Lung (tissue), 16 donors: ENCODE results near the gene ZNF281. TPM values are rescaled to one million over a fixed set of nuclear protein-coding genes. Genes with fewer than 3 reads are reported as not detected.

Source experiments
- ATAC-seq: fragments of 200-7000 bp; cut with Tn5 transposase; one replicate; pipeline ENCODE4 v1.9.1; 2020; ENCODE audit warnings: moderate number of reproducible peaks; ENCODE audit not compliant: insufficient read depth, low FRiP score
- DNase-seq, 3 donors: peaks; one replicate each; pipeline ENCODE4 v3.0.0-alpha.2; 2013 to 2017
- H3K27ac ChIP-seq, 2 donors: one replicate each; pipeline ENCODE4 v1.5.1; 2013; ENCODE audit warnings: mild to moderate bottlenecking in 2 of 2, moderate library complexity in 2 of 2, control low read depth in 1 of 2, inconsistent platforms in 1 of 2, low read depth in 1 of 2, low read length in 1 of 2
- H3K27me3 ChIP-seq, 3 donors: one replicate each; pipeline ENCODE4 v1.5.1; 2013; ENCODE audit warnings: low read length in 2 of 3; ENCODE audit not compliant: control insufficient read depth in 3 of 3, insufficient read depth in 3 of 3
- H3K36me3 ChIP-seq, 4 donors: one replicate each; pipeline ENCODE4 v1.5.1; 2013; ENCODE audit warnings: low read length in 4 of 4, mild to moderate bottlenecking in 1 of 4, moderate library complexity in 1 of 4; ENCODE audit not compliant: control insufficient read depth in 4 of 4, insufficient read depth in 4 of 4
- H3K4me1 ChIP-seq, 5 donors: one replicate each; pipeline ENCODE4 v1.5.1; 2013; ENCODE audit warnings: low read length in 5 of 5, mild to moderate bottlenecking in 2 of 5, moderate library complexity in 1 of 5; ENCODE audit not compliant: control insufficient read depth in 5 of 5, insufficient read depth in 5 of 5
- H3K4me3 ChIP-seq: one replicate; pipeline ENCODE4 v1.5.1; 2013; ENCODE audit warnings: mild to moderate bottlenecking, control low read depth, moderate library complexity
- H3K9ac ChIP-seq, 2 donors: one replicate each; pipeline ENCODE4 v1.5.1; 2013; ENCODE audit warnings: low read length in 2 of 2, control low read depth in 1 of 2; ENCODE audit not compliant: insufficient read depth in 1 of 2
- H3K9me3 ChIP-seq, 4 donors: one replicate each; pipeline ENCODE4 v1.5.1; 2013; ENCODE audit warnings: low read length in 3 of 4, mild to moderate bottlenecking in 1 of 4, moderate library complexity in 1 of 4; ENCODE audit not compliant: control insufficient read depth in 4 of 4, insufficient read depth in 3 of 4
- CTCF ChIP-seq: IDR thresholded peaks from 2 replicates; pipeline ENCODE4 v1.5.1; 2012; ENCODE audit warnings: mild to moderate bottlenecking; ENCODE audit errors: control extremely low read depth, extremely low read depth
- WGBS, 2 donors: extraction: QIAGEN DNeasy Blood & Tissue Kit; methylation state at CpG; one replicate each; pipeline ENCODE4 v1.1.7; 2013; 5-methylcytosine and 5-hydroxymethylcytosine counted together
- long read RNA-seq, 5 donors: transcript quantifications; one replicate each; lab custom pipeline, GENCODE V29; 2026
- polyA plus RNA-seq, 2 donors: library from polyadenylated mRNA; stranded (reverse); fragments of 200-250 nt; gene quantifications; one replicate each; pipeline ENCODE4 v1.2.1, GENCODE V29; 2013
- total RNA-seq, 2 donors: library from RNA; depleted of rRNA in 1 of 2; stranded (reverse); fragments of >200 nt in 1 of 2; gene quantifications; one replicate each; pipeline ENCODE4 v1.2.1, GENCODE V29; 2014 to 2021
- donor health status: control.
- donor health status: control.
- donor health status: Bipolar disorder and iron deficiency.
- donor health status: healthy.
- donor health status: DM: yes; HTN: yes; CAD: no.

Gene ZNF281
- total RNA-seq (10 to 100 TPM; 13.3 to 24.8 TPM), polyA plus RNA-seq (1 to 10 TPM; 5.4 to 8.4 TPM)
- long read RNA-seq, donor 1, full-length matches to known transcripts: 6 of 6 reads
- long read RNA-seq, donor 1, partial matches to known transcripts: 0 of 6 reads
- long read RNA-seq, donor 1, other reads (novel, unspliced or antisense): 0 of 6 reads
- long read RNA-seq, donor 2, full-length matches to known transcripts: 6 of 6 reads
- long read RNA-seq, donor 2, partial matches to known transcripts: 0 of 6 reads
- long read RNA-seq, donor 2, other reads (novel, unspliced or antisense): 0 of 6 reads
- long read RNA-seq, donor 3, partial matches to known transcripts: 0 of 1 reads
- long read RNA-seq, donor 3, other reads (novel, unspliced or antisense): 0 of 1 reads
- long read RNA-seq, donor 4, full-length matches to known transcripts: 3 of 3 reads
- long read RNA-seq, donor 4, partial matches to known transcripts: 0 of 3 reads
- long read RNA-seq, donor 4, other reads (novel, unspliced or antisense): 0 of 3 reads
- long read RNA-seq, donor 5, full-length matches to known transcripts: 4 of 4 reads
- long read RNA-seq, donor 5, partial matches to known transcripts: 0 of 4 reads
- long read RNA-seq, donor 5, other reads (novel, unspliced or antisense): 0 of 4 reads

GRCh38 chr1:200409761-200410565 lies at the start of gene ZNF281:
ZNF281 (minus strand) TSS chr1:200410036; CDS start chr1:200409705, 331 bp downstream.
- H3K4me3 ChIP-seq: peak within 1 kb of the TSS; percentile 97
- peak; percentile 96 to 97 (median 96) for DNase-seq
- peaks cover 5 to 31% (median 18%) of the 10 kb centered on the region in 5 donors for H3K4me1 ChIP-seq
- 0 to 1% methylated on average over 44 to 54 of the region's 54 CpGs for WGBS, 2 donors
- peak within 1 kb of the TSS; percentile 16 to 32 for H3K9ac ChIP-seq
- peaks cover 0 to 22% (median 11%) of the 10 kb centered on the region in 4 donors for H3K36me3 ChIP-seq
- ATAC-seq: peak; percentile 100
- peaks cover 0 to 5% (median 2%) of the 10 kb centered on the region in 3 donors for H3K27me3 ChIP-seq
- peaks cover 0 to 1% (median 0%) of the 10 kb centered on the region in 4 donors for H3K9me3 ChIP-seq
- peak within 1 kb of the TSS; percentile 93 to 98 for H3K27ac ChIP-seq
- TF ChIP-seq CTCF: no peak

- Histone ChIP-seq H3K4me1 (peaks cover 0 to 4% (median 0%) of the 10 kb centered on the region in 5 donors), H3K9me3 (no peaks in the 10 kb centered on the region), H3K36me3 (no peaks in the 10 kb centered on the region), H3K27me3 (no peaks in the 10 kb centered on the region), H3K27ac (no peak overlapping the region), H3K9ac (no peak overlapping the region), H3K4me3 (no peak overlapping the region)
- ATAC-seq: no peak
- DNase-seq: no peak
- TF ChIP-seq CTCF: no peak
- WGBS, 2 donors: 94 to 98% methylated on average over 14 of the region's 14 CpGs
These were observed 48.9 kb upstream of the ZNF281 start for GRCh38 chr1:200458780-200459179.

GRCh38 chr1:200457810-200458209 lies 48.0 kb upstream of the ZNF281 start:
- TF ChIP-seq CTCF: no peak
- no peak overlapping the region for H3K9ac ChIP-seq

More at GRCh38 chr1:200457810-200458209, 48.0 kb upstream of the ZNF281 start:
- peaks cover 0 to 3% (median 0%) of the 10 kb centered on the region in 5 donors for H3K4me1 ChIP-seq
- H3K4me3 ChIP-seq: no peak overlapping the region
- no peak for ATAC-seq
- no peaks in the 10 kb centered on the region for H3K27me3 ChIP-seq
- H3K36me3 ChIP-seq: no peaks in the 10 kb centered on the region
- no peaks in the 10 kb centered on the region for H3K9me3 ChIP-seq
- 96 to 97% methylated on average over 6 of the region's 6 CpGs for WGBS, 2 donors
- no peak for DNase-seq
- H3K27ac ChIP-seq: no peak overlapping the region
